GM18861 (cell line): ENCODE results near the gene GGT5.
"Not testable (repeated sequence)": the region's sequence is repeated elsewhere in the genome, so short reads cannot be mapped to it uniquely, and the experiment has no call there.

ENCODE experiments used
- ATAC-seq: cut with Tn5 transposase; IDR thresholded peaks from one replicate; pipeline ENCODE4 v1.9.1; 2021; ENCODE audit not compliant: unreplicated experiment

GGT5 gene

DNA sequence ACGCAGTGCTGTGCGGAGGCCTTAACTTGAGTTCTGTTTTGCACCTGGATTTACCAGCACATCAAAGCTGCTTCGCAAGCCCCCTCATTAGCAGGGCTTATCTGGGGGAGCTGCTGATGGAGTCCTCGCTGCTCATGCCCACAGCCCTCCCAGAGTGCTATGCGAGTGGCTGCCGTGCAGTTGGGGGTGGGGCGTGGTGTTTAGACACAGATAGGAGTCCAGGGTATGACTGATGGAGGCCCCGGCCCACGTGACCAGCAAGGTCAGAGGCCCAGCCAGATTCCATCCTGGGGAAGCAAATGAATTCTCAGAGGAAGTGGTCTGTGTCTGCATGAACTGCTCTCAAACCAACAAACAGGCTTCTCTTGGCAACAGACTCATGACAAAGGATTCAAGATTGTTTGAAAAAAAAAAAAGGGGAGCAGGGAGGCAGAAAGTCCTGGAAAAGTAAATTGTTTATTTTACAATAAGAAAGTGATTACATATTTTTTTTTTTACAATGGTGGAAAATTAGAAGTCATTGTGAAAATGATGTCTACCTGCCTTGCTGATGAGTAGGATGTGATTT, 19.5 kb upstream of the GGT5 start:
- not testable (repeated sequence) for ATAC-seq

DNA sequence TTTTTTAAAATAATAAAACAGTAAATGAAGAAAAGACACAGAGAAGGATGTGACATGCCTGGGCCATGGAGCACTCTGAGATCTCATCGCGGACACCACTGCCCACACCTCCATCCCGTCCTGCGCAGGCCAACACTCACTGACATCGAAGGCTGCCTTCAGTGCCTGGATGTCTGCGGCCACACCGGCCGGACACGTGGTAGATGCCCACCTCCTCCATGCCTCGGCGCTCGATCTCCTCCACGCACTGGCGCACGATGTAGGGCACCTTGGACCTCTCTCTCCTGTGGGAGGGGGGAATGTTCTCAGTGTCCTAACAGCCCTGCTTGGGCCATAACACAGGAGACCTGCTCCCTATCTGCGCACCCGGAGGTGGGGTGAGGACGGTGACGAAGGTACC, 18.6 kb upstream of the GGT5 start:
- ATAC-seq: not testable (repeated sequence)

DNA sequence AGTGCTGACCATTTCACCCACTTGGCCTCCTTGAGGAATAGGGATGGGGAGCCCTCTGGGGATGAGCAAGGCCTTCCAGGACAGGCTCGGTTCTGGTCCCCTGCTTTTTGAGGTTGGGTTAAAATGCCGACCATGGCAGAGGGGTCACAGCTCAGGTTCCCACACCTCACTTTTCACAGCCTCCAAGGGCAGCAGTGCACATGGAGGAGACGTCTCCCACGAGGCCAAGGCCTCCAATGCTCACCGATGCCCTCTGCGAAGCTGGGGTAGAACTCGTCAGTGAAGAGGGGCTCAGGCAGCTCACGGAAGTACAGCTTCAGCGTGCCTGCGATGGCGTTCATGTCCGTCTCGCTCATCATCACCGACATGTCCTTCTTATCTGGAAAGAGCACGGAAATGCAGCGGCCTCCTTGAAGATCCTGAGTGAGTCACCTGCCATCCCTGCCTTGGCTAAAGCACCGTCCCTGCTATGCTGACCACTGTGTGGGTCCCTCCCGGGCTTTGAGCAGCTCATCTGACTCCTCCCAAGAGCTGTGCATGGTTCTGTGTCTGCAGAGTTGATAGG, 17.4 kb upstream of the GGT5 start:
- not testable (repeated sequence) for ATAC-seq

DNA sequence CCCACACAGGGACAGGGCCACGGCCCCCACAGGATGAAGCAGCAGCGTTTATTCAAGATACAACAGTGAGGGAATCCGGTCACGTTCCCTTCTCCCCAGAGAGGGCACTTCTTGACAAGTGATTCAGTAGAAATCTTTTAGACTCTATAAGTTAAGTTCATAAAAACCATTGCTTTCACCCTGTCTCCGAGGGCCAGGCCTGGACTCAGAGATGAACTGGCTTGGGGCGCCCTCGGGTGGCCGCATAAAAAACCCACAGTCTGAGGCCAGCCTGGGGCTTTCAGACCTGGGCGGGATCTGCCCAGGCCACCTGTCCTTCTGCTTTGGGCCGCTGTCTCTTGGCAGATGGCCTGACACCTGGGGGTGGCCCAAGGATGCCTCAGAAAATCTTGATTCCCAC, 14.6 kb upstream of the GGT5 start:
- ATAC-seq: not testable (repeated sequence)

DNA sequence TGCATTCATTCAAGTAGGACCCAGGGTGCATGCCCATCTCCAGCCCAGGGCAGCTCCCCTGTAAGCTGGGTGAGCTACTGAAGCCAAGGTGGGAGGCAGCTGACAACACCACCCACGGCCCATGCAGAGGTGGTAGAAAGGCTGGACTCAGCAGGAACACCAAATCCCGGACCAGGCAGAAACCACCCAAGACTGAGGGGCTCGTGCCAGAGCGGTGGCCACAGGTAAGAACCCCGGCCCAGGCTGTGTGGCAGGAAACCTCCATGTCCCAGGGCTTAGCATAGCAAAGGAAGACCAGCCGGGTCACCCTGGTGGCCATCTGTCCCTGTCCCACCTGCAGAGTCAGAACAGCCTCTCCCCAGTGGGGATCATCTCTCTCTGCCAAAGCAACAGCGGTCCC, 11.9 kb upstream of the GGT5 start:
- not testable (repeated sequence) for ATAC-seq

DNA sequence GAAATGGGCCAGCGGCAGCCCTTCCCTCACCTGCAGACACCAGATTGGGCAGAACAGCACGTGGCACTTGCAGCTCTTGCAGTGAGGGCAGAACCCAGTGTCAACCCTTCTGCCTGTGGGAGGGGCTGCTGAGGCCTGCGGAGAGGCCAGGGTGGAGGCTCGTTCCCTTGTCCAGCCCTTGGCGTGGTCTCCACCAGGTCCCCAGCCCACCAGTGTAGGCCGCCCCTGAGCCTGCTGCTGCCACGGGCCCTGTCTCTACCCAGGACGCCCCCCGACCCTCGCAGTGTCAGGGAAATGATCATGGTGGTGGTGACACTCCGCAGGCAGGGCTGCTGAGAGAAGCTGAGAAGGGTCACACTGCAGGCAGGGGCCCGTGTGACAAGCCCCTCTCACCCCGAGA, 11.3 kb upstream of the GGT5 start:
- ATAC-seq: not testable (repeated sequence)

DNA sequence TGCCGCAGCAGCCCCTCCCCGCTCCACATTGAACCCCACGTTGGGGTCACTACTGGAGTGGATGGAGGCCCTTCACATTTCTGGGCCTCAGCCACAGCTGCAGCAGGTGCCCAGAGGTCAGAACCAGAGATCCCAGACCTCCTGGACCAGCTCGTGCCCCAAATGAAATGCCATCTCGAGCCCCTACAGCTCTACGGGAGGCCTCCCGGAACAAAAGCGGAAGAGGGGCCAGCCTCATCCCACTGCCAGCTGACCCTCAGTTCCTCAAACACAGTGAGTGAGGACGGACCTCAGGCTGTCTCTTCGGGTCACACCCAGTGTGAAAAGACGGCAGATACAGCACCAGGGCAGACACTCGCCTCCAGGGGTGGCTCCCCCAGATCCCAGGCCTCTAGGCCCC, 8.2 kb upstream of the GGT5 start:
- ATAC-seq: not testable (repeated sequence)

DNA sequence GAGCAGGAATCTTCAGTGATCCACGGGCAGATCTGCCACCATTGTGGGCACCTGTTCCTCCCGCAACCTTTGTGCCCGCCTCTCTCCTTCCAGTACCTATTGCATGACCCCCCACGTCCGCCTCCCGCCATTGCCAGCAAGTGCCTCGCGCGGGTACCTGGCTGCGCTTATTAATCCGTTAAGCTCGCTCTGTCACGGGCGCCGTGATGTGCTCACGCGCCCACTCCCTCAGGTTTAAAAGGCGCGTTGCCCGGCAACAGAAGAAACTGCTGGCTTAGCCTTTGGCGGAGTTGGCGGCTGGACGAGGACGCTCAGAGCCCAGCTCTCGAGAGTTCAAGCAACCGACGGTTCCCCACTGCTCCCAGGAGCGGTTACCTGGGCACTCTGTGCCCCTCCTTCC, 6.4 kb upstream of the GGT5 start:
- ATAC-seq: not testable (repeated sequence)

DNA sequence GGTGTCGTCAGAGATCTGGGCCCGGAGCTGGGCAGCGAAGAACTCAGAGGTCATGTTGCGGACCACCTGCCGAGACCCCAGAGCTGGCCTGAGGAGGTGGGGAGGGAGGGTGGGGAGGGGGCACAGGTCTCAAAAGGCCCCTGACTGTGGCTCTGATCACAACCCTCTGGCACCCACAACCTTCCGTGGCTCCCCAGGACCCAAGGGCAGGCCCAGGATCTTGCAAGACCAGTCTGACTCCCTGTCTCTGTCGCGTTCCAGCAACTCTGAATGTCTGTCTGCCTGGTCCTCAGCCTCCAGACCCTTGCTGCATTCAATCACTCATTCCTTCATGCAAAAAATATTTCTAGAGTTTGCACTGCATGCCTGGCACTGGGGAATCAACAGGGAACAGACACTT, 4.5 kb upstream of the GGT5 start:
- ATAC-seq: not testable (repeated sequence)

DNA sequence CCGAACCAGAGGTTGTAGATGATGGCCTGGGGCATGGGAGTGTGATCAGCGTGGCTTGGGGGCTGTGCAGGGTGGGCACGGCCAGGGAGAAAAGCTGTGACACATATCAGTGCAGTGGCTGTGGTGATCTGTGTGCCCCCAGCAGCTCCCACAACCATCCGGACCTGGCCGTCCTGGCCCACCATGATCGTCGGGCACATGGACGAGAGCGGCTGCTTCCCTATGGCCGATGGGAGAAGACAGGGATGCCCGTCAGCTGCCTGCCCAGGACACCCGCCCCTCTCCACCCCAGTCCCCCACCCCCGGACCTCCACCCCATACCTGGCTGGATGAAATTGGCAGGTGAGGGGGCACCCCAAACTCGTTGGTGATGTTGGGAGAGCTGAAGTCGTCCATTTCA, 3.7 kb upstream of the GGT5 start:
- not testable (repeated sequence) for ATAC-seq

DNA sequence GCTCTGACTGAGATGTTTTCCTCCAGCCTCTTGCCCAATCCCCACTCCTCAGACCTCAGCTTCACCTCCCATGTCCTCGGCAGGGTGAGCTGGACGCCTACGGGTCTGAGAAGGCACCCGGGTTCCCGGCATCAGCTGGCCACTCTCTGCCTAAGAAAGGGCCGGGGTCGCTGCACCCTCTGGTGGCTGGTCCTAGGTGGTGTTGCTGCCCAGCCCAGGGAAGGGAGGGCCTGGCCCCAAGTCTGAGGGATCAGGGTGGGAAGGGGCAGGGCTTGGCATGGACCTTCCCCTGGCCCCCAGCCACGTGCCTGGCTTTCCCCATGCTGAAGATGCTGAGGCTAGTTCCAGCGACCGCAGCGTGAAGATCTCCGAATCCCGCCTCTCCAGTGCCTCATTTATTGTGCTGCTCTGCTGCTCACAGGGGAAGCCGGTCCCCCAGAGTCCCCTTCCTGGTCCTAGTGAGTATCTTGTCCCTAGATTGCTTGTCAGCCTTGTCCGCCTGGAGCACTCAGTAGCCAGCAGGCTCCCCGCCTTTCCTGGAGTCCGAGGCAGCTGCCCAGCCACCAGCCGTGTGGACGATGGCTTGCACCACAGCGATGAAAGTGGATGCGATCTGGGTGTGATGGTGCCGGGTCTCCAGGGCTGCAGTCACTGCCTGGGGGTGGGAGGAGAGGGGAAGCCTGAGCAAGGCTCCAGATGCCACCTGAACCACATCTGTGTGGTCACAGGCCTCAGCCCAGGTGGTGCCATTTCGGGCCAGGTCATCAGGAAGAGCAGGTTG, 2.9 kb upstream of the GGT5 start:
- ATAC-seq: no peak

DNA sequence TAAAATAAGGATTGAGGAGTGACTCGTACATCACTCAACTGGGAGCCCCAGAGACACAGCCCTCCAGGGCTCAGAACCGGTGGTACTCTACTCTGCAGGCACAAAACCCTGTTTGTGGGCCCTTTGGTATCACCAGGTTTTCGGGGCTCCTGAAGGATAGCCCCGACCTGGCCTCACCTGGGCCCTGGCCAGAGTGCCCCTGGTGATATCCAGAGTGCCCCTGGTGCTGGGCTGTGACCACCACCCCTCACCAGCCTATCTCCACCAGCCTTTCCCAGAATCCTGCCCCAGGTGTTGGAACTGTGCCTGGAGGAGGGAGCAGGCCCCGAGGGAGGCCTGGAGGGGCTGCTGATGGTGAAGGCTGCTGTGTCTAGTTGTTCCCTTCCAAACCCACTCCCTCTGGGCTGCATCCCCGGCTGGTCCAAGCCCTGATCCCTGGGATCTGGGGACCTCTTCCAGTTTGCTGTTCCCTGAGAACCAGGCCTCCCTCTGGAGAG, 2.2 kb upstream of the GGT5 start:
- ATAC-seq: no peak

DNA sequence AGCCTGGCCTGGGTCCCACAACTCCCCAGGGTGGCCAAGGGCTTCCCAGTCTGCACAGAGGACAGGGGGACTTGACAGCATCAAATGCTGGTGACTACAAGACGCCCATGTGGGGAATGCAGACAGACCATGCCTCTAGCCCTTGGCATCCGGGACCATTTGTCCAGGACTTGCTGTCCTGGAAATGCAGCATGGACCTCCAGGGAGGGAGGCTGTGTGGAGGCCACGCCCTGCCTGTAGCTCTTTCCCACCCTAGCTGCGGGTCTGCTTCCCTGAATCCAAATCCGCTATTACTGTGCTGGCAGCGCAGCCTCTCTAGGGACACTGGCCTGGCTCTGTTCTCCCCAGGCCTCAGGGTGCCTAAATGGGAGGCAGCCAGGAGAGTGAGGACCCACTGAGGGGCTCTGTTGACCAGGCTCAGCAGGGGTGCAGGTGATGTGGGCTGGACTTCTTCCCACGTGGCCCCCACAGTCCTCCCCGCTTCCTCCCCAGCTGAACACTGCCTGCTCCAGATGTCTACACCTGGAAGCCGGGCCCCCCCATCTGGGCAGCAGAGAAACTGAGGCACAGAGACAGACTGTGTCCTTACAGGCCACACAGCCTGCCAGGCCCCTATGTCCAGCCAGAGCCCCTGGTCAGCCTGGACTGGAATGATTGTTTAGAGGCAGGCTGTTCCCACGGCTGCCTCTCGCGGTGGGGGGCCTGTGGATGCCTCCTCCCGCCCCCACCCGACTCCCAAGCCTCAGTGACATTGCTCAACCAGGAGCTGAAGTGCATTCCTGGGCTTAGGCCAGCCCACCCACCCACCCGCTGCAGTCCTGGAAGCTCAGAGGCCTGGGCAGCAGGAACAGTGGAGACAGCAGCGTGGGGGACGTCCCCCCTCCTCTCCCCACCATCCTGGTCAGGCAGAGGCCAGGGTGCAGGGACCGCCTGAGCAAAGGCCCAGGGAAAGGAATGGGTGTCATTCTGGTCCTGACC, 991 bp upstream of the GGT5 start:
- ATAC-seq: not testable (repeated sequence)

DNA sequence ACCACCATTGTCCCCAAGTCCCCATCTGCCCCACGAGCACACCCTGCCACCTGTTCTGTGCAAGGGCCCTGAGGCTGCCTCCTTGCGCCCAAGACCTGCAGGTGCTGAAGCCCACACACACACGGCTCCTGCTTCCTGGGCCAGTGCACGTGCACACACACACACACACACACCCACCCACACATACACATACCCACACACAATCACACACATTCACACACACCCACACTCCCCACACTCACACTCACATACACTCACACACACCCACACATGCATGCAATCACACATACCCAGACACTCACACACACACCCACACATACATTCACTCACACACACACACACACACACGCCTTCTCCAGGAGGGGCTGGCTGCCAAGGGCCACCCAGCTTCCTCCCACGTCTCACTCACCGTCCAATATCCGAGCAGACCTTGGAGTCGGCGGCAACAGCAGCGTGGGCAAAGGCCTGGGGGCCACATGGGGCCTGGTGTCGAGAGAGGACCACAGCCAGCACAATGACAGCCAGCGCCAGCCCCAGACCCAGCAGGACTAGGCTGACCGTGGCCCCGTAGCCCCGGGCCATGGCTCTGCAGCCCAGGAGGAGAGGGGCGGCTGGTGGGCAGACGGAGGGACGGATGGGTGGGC, 616 bp downstream of the GGT5 start:
- ATAC-seq: no peak

DNA sequence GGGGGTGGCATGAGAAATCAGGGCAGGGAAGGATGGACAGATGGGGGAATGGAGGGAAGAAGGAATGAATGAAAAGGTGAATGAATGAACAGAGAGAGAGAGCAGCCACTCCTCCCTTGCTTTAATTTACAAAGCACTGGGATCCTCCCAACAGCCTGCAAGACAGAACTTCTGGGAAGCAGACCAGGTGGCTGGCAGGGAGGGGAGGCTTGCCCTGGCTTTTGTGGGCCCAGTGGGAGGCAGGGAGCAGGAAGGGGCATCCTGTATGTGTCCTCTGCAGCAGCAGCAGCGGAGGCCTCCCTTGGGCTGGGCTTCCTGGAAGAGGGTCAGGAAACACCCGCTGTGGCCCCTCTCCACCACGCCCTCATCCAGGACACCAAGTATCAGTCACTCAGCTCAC, 1.5 kb downstream of the GGT5 start:
- not testable (repeated sequence) for ATAC-seq

DNA sequence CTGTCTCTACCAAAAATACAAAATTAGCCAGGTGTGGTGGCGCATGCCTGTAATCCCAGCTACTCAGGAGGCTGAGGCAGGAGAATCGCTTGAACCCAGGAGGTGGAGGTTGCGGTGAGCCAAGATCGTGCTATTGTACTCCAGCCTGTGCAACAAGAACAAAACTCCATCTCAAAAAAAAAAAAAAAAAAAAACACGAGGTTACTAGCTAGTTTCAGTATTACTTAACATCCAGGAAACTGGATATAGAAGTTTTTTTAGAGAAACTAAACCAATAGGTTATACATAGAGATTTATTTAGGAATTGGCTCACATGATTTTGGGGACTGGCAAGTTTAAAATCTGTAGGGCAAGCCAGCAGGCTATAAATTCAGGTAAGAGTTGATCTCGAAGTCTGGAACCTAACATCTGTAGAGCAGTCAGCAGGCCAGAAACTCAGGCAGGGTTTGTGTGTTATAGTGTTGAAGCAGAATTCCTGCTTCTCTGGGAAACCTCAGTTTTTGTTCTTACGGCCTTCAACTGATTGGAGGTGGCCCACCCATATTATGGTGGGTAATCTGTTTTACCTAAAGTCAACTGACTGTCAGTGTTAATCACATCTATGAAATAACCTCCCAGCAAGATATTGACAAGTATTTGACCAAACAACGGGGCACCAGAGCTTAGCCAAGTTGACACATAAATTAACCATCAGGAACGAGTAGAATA, 3.7 kb downstream of the GGT5 start:
- ATAC-seq: not testable (repeated sequence)

DNA sequence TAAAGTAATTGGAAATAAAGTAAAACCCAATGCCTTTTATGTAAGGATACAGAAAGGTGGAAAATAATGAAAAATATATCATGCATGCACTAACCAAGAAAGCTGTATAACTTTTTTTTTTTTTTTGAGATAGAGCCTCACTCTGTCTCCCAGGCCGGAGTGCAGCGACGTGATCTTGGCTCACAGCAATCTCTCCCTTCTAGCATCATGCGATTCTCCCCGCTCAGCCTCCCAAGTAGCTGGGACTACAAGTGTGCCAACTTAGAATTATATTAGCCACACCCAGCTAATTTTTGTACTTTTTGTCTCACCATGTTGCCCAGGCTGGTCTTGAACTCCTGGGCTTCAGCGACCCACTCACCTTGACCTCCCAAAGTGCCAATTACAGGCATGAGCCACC, 4.5 kb downstream of the GGT5 start:
- no peak for ATAC-seq

DNA sequence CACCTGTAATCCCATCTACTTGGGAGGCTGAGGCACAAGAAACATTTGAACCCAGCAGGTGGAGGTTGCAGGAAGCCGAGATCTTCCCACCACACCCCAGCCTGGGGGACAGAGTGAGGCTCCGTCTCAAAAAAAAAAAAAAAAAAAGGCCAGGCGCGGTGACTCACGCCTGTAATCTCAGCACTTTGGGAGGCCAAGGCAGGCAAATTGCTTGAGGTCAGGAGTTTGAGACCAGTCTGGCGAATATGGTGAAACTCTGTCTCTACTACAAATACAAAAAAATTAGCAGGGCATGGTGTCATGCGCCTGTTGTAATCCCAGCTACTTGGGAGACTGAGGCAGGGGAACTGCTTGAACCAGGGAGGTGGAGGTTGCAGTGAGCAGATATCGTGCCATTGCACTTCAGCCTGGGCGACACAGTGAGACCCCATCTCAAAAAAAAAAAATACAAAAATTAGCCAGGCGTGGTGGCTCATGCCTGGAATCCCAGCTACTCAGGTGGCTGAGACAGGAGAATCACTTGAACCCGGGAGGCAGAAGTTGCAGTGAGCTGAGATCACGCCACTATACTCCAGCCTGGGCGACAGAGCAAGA, 6.7 kb downstream of the GGT5 start:
- not testable (repeated sequence) for ATAC-seq

DNA sequence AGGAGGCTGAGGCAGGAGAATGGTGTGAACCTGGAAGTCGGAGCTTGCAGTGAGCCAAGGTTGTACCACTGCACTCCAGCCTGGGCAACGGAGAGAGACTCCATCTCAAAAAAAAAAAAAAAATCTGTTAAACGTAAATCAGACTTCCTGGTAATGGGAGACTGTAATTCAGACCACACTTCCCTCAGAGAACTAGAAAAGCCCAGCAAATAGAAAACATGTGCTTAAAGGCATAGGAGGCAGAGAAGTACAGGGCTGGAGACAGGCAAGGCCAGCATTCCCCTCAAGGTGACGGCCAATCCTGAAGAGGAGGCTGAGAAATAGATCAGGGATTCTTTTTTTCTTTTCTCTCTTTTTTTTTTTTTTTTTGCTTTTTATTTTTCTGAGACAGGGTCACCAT, 8.2 kb downstream of the GGT5 start:
- no peak for ATAC-seq

DNA sequence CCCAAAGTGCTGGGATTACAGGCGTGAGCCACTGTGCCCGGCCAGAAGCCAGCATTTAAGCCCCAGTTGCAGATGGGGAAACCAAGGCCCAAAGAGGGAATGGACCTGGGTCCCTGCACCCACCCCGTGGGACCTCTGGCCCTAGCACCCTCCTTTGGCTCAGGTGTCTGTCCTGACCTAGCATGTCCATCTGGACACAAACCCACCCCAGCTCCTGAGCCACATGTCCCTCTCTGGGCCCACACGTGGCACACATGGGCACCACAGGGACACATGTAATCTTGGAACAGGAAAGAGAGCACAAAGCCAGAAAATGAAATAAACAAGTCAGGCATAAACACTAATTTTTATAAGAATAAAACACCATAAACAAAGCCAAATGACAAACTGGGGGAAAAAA, 9.6 kb downstream of the GGT5 start:
- ATAC-seq: no peak
